Measurements from ENCODE around the gene TOMM40. TPM values are rescaled to one million over a fixed set of nuclear protein-coding genes. Genes with fewer than 3 reads are reported as not detected.
"Not testable (repeated sequence)": the region's sequence is repeated elsewhere in the genome, so short reads cannot be mapped to it uniquely, and the experiment has no call there.

TOMM40 gene
- total RNA-seq, 1 donor: 30.2 TPM

DNA sequence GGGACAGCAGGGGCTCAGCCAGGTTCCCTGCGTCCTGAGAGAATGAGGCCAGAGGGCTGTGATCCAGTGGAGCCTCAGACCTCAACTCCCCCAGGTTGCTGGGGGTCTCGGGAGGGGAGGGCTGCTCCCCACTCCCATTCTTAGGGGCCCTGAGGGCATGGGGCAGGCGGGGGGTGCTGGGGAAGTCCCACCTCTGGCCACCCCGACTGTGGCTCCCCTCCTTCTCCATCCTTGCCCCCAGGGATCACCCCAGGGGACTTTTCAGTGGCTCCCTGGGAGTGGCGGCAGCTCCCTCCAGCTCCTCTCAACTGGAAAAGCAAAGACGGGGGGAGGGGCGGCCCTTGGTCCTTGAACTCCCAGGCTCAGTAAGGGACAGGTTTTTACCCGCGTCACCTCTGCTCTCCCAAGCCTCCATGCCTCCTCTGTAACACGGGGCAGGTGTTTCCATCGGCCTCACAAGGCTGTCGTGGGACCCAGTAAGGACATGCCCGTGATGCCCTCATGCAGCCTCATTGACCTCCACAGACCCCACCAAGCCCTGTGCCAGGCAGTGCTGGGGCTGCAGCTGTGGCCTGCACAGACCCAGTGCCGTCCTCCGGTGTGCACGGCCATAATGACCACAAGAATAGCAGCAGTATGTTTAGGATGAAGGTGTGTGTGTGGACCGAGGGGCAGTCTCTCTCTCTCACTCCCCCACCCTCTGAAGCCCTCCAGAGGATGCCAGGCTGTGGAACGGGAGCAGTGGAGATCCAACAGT lies 11.6 kb upstream of the TOMM40 start:
- no peak for DNase-seq (ENCODE audit: low read depth)
- TF ChIP-seq, protein P1, sequence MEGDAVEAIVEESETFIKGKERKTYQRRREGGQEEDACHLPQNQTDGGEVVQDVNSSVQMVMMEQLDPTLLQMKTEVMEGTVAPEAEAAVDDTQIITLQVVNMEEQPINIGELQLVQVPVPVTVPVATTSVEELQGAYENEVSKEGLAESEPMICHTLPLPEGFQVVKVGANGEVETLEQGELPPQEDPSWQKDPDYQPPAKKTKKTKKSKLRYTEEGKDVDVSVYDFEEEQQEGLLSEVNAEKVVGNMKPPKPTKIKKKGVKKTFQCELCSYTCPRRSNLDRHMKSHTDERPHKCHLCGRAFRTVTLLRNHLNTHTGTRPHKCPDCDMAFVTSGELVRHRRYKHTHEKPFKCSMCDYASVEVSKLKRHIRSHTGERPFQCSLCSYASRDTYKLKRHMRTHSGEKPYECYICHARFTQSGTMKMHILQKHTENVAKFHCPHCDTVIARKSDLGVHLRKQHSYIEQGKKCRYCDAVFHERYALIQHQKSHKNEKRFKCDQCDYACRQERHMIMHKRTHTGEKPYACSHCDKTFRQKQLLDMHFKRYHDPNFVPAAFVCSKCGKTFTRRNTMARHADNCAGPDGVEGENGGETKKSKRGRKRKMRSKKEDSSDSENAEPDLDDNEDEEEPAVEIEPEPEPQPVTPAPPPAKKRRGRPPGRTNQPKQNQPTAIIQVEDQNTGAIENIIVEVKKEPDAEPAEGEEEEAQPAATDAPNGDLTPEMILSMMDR (IDR thresholded peaks at IDR 0.05; ENCODE audit: insufficient read depth, low read length): no peak
- H3K4me3 ChIP-seq (ENCODE audit: low read depth, low read length): no peak overlapping the region

DNA sequence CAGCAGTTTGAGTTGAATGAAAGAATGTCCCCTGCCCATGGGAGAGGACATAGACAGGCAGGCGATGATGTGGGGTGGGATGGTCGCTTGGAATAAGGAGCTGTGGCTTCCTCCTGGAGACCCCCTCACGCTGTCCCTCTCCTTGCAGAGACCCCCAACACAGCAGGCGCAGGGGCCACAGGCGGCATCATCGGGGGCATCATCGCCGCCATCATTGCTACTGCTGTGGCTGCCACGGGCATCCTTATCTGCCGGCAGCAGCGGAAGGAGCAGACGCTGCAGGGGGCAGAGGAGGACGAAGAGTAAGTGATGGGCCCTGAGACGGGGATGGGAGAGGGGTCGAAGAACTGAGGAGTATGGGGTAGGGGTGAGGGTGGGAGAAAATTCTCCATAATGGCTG lies 9.0 kb upstream of the TOMM40 start:
- no peak overlapping the region for H3K4me3 ChIP-seq (ENCODE audit: low read depth, low read length)
- TF ChIP-seq, protein P1 (IDR thresholded peaks at IDR 0.05; ENCODE audit: insufficient read depth, low read length): no peak
- DNase-seq (ENCODE audit: low read depth): no peak

DNA sequence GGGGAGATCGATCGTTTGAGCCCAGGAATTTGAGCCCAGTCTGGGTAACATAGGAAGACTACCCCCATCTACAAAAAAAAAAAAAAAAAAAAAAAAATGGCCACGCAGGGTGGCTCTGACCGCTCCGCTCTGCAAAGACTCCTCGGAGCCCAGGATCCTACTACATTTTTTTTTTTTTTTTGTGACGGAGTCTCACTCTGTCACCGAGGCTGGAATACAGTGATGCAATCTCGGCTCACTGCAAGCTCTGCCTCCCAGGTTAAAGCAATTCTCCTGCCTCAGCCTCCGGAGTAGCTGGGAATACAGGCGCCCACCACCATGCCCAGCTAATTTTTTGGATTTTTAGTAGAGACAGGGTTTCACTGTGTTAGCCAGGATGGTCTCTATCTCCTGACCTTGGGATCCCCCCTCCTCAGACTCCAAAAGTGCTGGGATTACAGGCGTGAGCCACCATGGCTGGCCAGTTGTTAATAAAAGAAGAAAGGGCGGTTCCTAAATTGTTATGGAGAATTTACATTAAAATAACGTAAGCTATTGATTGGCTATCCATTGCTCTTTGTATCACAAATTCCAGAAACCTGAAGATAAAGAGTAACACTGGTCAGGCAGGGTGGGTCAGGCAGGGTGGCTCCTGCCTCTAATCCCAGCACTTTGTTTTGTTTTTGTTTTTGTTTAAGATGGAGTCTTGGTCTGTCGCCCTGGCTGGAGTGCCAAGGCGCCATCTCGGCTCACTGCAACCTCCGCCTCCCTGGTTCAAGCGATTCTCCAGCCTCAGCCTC lies 8.2 kb upstream of the TOMM40 start:
- DNase-seq (ENCODE audit: low read depth); H3K4me3 ChIP-seq (ENCODE audit: low read depth, low read length): not testable (repeated sequence)

DNA sequence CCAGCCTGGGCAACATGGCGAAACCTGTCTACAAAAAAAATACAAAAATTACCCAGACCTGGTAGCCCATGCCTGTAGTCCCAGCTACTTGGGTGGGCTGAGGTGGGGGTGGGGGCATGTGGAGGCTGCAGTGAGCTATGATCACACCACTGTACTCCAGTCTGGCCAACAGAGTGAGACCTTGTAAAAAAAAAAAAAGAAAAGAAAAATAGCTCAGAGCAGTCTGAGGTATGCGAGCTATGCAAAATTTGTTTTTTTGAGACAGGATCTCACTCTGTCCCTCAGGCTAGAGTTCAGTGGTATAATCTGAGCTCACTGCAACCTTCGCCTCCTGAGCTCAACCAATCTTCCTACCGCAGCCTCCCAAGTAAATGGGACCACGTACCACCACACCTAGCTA lies 7.1 kb upstream of the TOMM40 start:
- no peak for DNase-seq (ENCODE audit: low read depth)
- H3K4me3 ChIP-seq (ENCODE audit: low read depth, low read length): no peak overlapping the region
- TF ChIP-seq, protein P1 (IDR thresholded peaks at IDR 0.05; ENCODE audit: insufficient read depth, low read length): no peak

DNA sequence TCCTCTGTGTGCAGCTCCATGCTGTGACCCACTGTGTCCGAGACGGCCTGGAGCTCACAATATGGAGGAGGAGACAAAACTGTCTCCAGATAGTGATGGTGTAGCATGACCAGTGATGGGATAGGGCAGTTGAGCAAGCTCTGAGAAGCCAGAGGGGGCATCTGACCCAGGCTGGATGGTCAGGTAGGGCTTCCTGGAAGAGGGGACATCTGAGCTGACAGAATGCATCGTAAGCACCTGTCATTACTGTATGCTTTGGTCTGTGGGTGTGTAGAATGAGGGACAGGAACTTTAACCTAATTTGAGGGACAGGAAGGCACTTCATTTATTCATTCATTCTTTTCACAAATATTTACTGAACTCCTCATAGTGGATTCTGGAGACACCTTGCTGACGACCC lies 6.5 kb upstream of the TOMM40 start:
- H3K4me3 ChIP-seq (ENCODE audit: low read depth, low read length): no peak overlapping the region
- TF ChIP-seq, protein P1 (IDR thresholded peaks at IDR 0.05; ENCODE audit: insufficient read depth, low read length): no peak
- no peak for DNase-seq (ENCODE audit: low read depth)

DNA sequence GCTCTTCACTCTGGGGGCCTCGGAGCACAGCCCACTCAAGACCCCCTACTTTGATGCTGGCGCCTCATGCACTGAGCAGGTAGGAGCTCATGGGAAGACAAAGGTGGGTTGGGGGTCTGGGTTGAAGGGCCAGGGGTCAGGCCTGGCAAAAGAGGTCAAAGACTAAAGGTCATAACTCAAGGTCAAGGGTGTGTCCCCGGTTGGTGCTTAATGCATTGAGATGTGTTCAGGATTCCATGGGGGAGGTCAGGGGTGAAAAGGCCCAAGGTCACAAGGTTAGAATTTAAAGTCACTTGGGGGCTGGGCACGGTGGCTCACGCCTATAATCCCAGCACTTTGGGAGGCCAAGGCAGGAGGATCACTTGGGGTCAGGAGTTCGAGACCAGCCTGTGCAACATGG lies 4.9 kb upstream of the TOMM40 start:
- DNase-seq (ENCODE audit: low read depth): no peak
- TF ChIP-seq, protein P1 (IDR thresholded peaks at IDR 0.05; ENCODE audit: insufficient read depth, low read length): no peak

DNA sequence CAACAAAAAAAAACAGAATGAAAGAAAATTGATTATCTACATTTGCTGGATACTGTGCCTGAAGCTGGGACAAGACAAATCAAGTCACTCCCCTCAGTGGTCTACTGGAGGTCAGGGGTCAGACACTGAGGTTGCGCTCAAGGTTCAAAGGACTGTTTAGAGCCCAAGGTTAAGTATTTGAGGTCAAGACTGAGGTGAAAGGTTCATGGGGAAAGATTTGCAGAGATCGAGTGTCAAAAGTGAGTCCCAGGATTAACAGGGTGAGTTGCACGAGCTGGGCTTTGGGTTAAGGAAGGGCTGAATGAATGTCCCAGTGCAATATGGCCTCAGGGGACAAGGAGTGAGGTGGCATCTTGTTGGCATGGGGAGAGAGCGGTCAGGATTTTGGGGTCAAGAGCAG lies 3.4 kb upstream of the TOMM40 start:
- H3K4me3 ChIP-seq (ENCODE audit: low read depth, low read length): no peak overlapping the region
- TF ChIP-seq, protein P1 (IDR thresholded peaks at IDR 0.05; ENCODE audit: insufficient read depth, low read length): no peak
- no peak for DNase-seq (ENCODE audit: low read depth)

More for the DNA sequence above, 4.9 kb upstream of the TOMM40 start:
- no peak overlapping the region for H3K4me3 ChIP-seq (ENCODE audit: low read depth, low read length)

DNA sequence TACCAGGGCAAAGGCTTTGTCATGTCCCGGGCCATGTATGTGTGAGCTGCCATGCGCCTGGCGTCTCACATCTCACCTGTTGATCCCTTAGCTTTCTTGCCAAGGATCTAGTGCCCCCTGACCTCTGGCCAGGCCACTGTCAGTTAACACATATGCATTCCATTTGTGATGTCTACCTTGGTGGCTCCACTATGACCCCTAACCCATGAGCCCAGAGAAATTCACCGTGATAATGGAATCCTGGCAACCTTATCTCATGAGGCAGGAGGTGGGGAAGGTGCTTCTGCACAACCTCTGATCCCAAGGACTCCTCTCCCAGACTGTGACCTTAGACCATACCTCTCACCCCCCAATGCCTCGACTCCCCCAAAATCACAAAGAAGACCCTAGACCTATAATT lies 2.7 kb upstream of the TOMM40 start:
- not testable (repeated sequence) for H3K4me3 ChIP-seq (ENCODE audit: low read depth, low read length); DNase-seq (ENCODE audit: low read depth)

Measured in fibroblast of the aortic adventitia (primary cell).